GM21529 (cell line): ENCODE measurements around the gene LRP11.

ENCODE experiments used
- ATAC-seq: cut with Tn5 transposase; IDR thresholded peaks from one replicate; pipeline ENCODE4 v1.9.1; 2021; ENCODE audit not compliant: unreplicated experiment

The LRP11 gene

DNA sequence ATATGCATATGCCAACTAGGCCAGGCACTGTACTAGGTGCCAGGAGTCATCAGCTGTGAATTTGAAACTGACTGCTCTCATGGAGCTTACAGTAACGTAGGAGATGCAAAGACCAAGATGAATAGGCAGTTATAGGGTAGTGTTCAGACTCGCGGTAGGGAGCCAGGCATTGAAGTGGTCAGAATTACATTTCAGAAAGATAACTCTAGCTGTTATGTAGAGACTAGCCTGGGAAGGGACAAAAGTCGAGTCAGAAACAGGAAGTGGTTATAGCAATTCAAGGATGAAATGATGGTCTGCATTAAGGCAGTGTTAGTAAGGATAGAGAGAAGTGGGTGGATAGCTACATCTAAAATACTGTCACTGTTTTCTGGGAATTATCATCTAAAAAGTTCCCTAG is 58.0 kb downstream of the LRP11 start:
- ATAC-seq: no peak

DNA sequence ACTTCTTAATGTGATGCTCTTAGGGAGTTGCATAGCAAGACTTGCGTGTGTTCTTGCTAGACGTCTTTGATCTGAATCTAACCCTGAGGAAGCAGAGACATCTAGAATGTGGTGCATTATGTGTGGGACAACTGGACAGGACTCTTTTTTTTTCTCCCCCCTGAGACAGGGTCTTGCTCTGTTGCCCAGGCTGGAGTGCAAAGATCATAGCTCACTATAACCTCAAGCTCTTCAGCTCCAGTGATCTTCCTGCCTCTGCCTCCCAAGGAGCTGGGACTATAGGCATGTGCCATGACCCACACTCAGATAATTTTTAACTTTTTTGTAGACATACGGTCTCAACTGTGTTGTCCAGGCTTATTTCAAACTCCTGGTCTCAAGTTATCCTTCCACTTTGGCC is 80.6 kb downstream of the LRP11 start:
- ATAC-seq: no peak

DNA sequence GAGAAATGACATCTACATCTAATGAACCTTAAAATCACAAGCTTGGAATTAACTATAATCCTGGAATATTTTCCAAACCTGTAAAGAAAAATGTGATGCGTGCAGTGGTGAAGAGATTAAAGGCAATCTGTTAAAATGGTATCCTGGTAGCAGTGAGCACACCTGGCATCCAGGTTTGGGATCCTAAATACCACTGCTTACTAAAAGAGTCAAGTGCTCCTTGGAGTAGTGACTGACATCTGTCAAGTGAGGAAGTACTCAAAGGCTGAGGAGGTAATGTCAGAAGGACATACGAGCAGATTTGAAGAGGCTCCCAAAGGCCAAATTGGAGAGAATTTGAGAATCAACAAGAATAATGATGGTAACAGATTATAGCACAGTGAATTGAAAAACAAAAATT is 81.8 kb downstream of the LRP11 start:
- no peak for ATAC-seq

DNA sequence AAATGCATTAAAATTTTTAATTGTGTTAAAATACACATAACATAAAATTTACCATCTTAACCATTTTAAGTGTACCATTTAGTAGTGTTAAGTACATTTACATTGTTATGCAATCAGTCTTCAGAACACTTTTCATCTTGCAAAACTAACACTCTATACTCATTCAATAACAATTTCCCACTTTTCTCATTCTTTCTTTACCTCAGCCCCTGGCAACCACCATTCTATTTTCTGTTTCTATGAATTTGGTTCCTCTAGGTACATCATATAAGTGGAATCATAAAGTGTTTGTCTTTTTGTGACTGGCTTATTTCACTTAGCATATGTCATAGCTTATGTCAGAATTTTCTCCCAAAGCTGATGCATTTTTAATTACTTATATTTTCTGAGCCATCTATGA is 82.4 kb downstream of the LRP11 start:
- no peak for ATAC-seq

DNA sequence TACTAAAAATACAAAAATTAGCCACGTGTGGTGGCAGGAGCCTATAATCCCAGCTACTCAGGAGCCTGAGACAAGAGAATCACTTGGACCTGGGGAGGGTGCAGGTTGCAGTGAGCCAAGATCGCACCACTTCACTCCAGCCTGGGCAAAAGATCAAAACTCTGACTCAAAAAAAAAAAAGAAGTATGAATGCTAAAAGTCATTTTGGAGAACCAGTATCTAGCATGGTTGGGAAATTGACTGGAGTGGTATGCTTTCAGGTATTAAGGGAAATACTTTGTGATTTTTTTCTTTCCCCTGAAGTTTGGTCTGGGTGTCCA is 84.6 kb downstream of the LRP11 start:
- no peak for ATAC-seq

DNA sequence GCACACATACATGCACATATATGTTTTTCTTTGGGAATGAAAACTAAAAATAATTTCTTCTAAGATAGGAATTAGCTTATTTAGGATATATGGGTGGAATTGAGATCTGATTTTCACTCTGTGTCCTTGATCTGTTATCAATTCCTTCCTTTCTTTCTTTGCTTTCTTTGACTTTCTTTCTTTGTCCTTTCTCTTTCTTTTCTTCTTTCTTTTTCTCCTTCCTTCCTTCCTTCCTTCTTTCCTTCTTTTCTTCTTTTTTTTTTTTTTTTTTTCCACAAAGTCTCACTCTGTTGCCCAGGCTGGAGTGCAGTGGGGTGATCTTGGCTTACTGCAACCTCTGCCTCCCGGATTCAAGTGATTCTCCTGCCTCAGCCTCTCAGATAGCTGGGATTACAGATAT is 86.5 kb downstream of the LRP11 start:
- ATAC-seq: no peak

DNA sequence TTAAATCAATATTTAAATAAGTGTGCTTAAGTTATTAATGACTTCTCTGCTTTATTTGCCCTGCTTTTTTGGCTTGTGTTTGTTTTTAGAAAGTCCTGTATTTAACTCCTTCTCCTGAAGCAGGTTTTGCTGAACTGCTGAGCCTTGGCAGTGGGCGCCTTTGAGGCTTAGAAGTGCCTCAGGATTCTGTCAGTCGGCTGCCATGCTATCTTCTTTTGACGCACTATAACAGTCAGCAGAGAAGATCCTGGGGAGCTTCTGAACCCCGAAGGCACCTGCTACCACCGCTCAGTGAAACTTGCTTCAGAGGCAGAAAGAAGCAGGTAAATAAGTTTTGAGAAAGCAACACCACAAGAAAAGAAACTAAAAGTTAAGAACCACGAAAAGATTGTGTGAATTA is 92.2 kb downstream of the LRP11 start:
- ATAC-seq: no peak

DNA sequence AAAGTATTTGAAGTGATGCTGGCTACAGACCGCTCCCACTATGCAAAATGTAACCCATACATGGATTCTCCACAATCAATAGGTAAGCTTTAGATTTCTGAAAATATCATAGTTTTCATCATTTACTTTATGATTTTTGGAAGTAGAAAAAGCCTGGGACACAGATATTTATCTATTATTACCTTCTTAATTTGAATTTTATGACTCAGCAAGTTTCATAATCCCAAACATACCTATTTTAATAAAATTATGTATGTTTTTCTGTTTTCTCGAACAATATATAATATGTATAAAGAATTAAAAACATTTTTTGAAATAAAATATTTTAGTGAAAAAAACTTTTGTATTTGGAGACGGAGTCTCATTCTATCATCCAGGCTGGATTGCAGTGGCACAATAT is 93.0 kb downstream of the LRP11 start:
- no peak for ATAC-seq

DNA sequence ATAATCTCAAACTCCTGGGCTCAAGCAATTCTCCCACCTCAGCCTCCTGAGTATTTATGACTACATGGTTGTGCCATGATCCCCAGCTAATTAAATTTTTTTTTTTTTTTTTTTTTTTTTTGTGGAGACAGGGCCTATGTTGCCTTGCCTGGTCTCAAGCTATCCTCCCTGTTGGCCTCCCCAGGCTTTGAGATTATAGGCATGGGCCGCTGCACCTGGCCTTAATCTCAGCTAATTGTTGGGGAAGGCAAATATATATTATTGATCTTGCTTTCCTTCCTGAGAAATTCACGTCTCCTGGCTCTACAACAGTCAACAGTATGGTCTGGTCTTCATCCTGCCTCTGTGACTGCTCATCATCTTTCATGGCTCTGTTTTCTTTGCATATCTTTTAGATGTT is 94.5 kb downstream of the LRP11 start:
- no peak for ATAC-seq
